ENCODE data around the gene CNNM2.

GRCh38 chr10:102996876-102997275, 78.8 kb downstream of the CNNM2 start:
- TF ChIP-seq CTCF (IDR thresholded peaks at IDR 0.05) (no peak), POLR2A (IDR thresholded peaks at IDR 0.05) (no peak), POLR2AphosphoS5 (IDR thresholded peaks at IDR 0.05) (no peak), EP300 (IDR thresholded peaks at IDR 0.05) (no peak)
